ENCODE results near the gene EPOP. TPM values are rescaled to one million over a fixed set of nuclear protein-coding genes. Genes with fewer than 3 reads are reported as not detected.

EPOP gene
- total and polyA plus RNA-seq, 2 of the 13 experiments (the other 11 are each of a cell fraction or from before 2014, with no cell fraction given), result 14.7 to 37.8 TPM

- no peak for TF ChIP-seq PRDM10 (CRISPR knock-in tag; IDR thresholded peaks at IDR 0.05; ENCODE audit: low read depth)
- TF ChIP-seq NCOA1 (CRISPR knock-in tag; IDR thresholded peaks at IDR 0.05), result no peak; the same call in 1 of the 2 replicates
- TF ChIP-seq YEATS2 (CRISPR knock-in tag; IDR thresholded peaks at IDR 0.05; ENCODE audit: borderline replicate concordance), result peak; percentile 88
- TF ChIP-seq NFIB (CRISPR knock-in tag; IDR thresholded peaks at IDR 0.05; ENCODE audit: borderline replicate concordance), result 0 out of 2 replicates have a peak, but pooled peaks have one; percentile 69
- TF ChIP-seq ZBTB43 (CRISPR knock-in tag; conservative IDR thresholded peaks at IDR 0.05), result peak; percentile 82
- no peak for TF ChIP-seq ZBTB42 (CRISPR knock-in tag; IDR thresholded peaks at IDR 0.05)
- no peak for TF ChIP-seq HMGA1 (CRISPR knock-in tag; conservative IDR thresholded peaks at IDR 0.05)
- 0 out of 2 replicates have a peak, but pooled peaks have one; percentile 33 for TF ChIP-seq ZSCAN25 (CRISPR knock-in tag; IDR thresholded peaks at IDR 0.05)
- peak; percentile 53; the same call in 1 of the 2 replicates for TF ChIP-seq ZBTB20 (CRISPR knock-in tag; IDR thresholded peaks at IDR 0.05; ENCODE audit: borderline replicate concordance, low read depth)
- no peak for TF ChIP-seq EHMT2 (IDR thresholded peaks at IDR 0.05; ENCODE audit: borderline replicate concordance, low read depth, low read length)
- TF ChIP-seq FOXC1 (CRISPR knock-in tag; IDR thresholded peaks at IDR 0.05; ENCODE audit: borderline replicate concordance), result peak; percentile 94
- TF ChIP-seq PPARG (CRISPR knock-in tag; conservative IDR thresholded peaks at IDR 0.05), result peak; percentile 76
- TF ChIP-seq ZNF839 (CRISPR knock-in tag; IDR thresholded peaks at IDR 0.05; ENCODE audit: borderline replicate concordance), result peak; percentile 55; the same call in 1 of the 2 replicates
- TF ChIP-seq HMG20A (CRISPR knock-in tag; IDR thresholded peaks at IDR 0.05; ENCODE audit: borderline replicate concordance), result 0 out of 2 replicates have a peak, but pooled peaks have one; percentile 15
- TF ChIP-seq PHF21A (CRISPR knock-in tag; IDR thresholded peaks at IDR 0.05), result no peak
- TF ChIP-seq PRPF4 (IDR thresholded peaks at IDR 0.05; ENCODE audit: low read depth, low read length, poor library complexity, severe bottlenecking), result no peak
- peak; percentile 75 for TF ChIP-seq SOX5 (CRISPR knock-in tag; IDR thresholded peaks at IDR 0.05; ENCODE audit: borderline replicate concordance)
- no peak for TF ChIP-seq EZH2 (conservative IDR thresholded peaks at IDR 0.05; ENCODE audit: low read depth, low read length)
- TF ChIP-seq NR1H2 (CRISPR knock-in tag; IDR thresholded peaks at IDR 0.05; ENCODE audit: borderline replicate concordance, low read depth), result peak; percentile 83; the same call in 1 of the 2 replicates
- no peak for TF ChIP-seq TCF12 (IDR thresholded peaks at IDR 0.05)
- peak; percentile 16; the same call in 1 of the 2 replicates for TF ChIP-seq TCF12 (CRISPR knock-in tag; IDR thresholded peaks at IDR 0.05)
- TF ChIP-seq RFXANK (CRISPR knock-in tag; IDR thresholded peaks at IDR 0.05), result peak; percentile 94
- peak; percentile 91; the same call in 1 of the 2 replicates for TF ChIP-seq ZBTB26 (CRISPR knock-in tag; IDR thresholded peaks at IDR 0.05; ENCODE audit: borderline replicate concordance)
- no peak for TF ChIP-seq TAF15 (IDR thresholded peaks at IDR 0.05; ENCODE audit: low read depth, low read length, poor library complexity, severe bottlenecking)
These were observed at the start of gene EPOP (continued) for GRCh38 chr17:38674749-38675615.
